HepG2 (cell line): ENCODE data around the gene TAPBP. TPM values are rescaled to one million over a fixed set of nuclear protein-coding genes. Genes with fewer than 3 reads are reported as not detected.

ENCODE experiments used
- ATM ChIP-seq: fragments of 450-650 bp; IDR thresholded peaks from 2 replicates; pipeline ENCODE4 v1.7.1; 2017; ENCODE audit warnings: mild to moderate bottlenecking, borderline replicate concordance
- CENPBD1 ChIP-seq: sonication (generic); formaldehyde crosslinking; IDR thresholded peaks from 2 replicates; pipeline ENCODE4 v1.8.0; 2022; ENCODE audit warnings: missing genetic modification reagents, low read depth, mild to moderate bottlenecking, borderline replicate concordance
- CERS6 ChIP-seq: sonication (generic); formaldehyde crosslinking; IDR thresholded peaks from 2 replicates; pipeline ENCODE4 v1.5.0; 2020; ENCODE audit warnings: missing genetic modification reagents
- DMAP1 ChIP-seq: IDR thresholded peaks from 2 replicates; pipeline ENCODE4 v1.6.1; 2016
- FOXA1 ChIP-seq, 2 experiments: fragments of 450-650 bp in 1 of 2; sonication (generic) in 1 of 2; formaldehyde crosslinking in 1 of 2; IDR thresholded peaks; 2 replicates each; pipeline versions ENCODE4 v1.4.0 to v1.6.1; 2016 to 2020; ENCODE audit warnings: missing genetic modification reagents in 1 of 2
- FOXP4 ChIP-seq: sonication (generic); formaldehyde crosslinking; IDR thresholded peaks from 2 replicates; pipeline ENCODE4 v1.4.0; 2020; ENCODE audit warnings: missing genetic modification reagents
- HDAC2 ChIP-seq: sonication (generic); formaldehyde crosslinking; IDR thresholded peaks from 2 replicates; pipeline ENCODE4 v1.4.0; 2020; ENCODE audit warnings: missing genetic modification reagents
- HDAC6 ChIP-seq: fragments of 200-600 bp; sonication (generic); IDR thresholded peaks from 2 replicates; pipeline ENCODE4 v1.7.0; 2017; ENCODE audit warnings: mild to moderate bottlenecking, antibody characterized with exemption, low read length, low read depth
- MATR3 ChIP-seq: sonication (generic); formaldehyde crosslinking; IDR thresholded peaks from 2 replicates; pipeline ENCODE4 v1.4.0; 2020; ENCODE audit warnings: missing genetic modification reagents
- NCOA2 ChIP-seq: sonication (generic); formaldehyde crosslinking; IDR thresholded peaks from 2 replicates; pipeline ENCODE4 v1.8.0; 2022; ENCODE audit warnings: inconsistent platforms
- NFRKB ChIP-seq: fragments of 450-650 bp; IDR thresholded peaks from 2 replicates; pipeline ENCODE4 v1.6.1; 2017
- NR1H2 ChIP-seq: sonication (generic); formaldehyde crosslinking; IDR thresholded peaks from 2 replicates; pipeline ENCODE4 v1.8.1; 2022; ENCODE audit warnings: low read depth, missing genetic modification reagents, borderline replicate concordance
- RBFOX2 ChIP-seq: fragments of 200-400 bp; formaldehyde crosslinking; IDR thresholded peaks from 2 replicates; pipeline ENCODE4 v1.6.1; 2017; ENCODE audit warnings: low read depth, mild to moderate bottlenecking, low read length
- RBM22 ChIP-seq: fragments of 200-400 bp; formaldehyde crosslinking; optimal IDR thresholded peaks from 2 replicates; pipeline ENCODE3; 2017; ENCODE audit warnings: mild to moderate bottlenecking, low read length, moderate library complexity
- SCMH1 ChIP-seq: sonication (generic); formaldehyde crosslinking; IDR thresholded peaks from 2 replicates; pipeline ENCODE4 v1.9.0; 2021; ENCODE audit warnings: missing genetic modification reagents, mild to moderate bottlenecking, borderline replicate concordance
- SNAPC5 ChIP-seq: sonication (generic); formaldehyde crosslinking; IDR thresholded peaks from 2 replicates; pipeline ENCODE4 v1.8.1; 2023; ENCODE audit warnings: mild to moderate bottlenecking, missing genetic modification reagents, borderline replicate concordance
- TAF1 ChIP-seq: sonication (generic); formaldehyde crosslinking; IDR thresholded peaks from 2 replicates; pipeline ENCODE4 v1.4.0; 2020; ENCODE audit warnings: missing genetic modification reagents
- TCF12 ChIP-seq, 2 experiments: fragments of 450-650 bp in 1 of 2; sonication (generic) in 1 of 2; formaldehyde crosslinking in 1 of 2; IDR thresholded peaks; 2 replicates each; pipeline versions ENCODE4 v1.6.1 to v1.8.0; 2017 to 2022; ENCODE audit warnings: antibody characterized with exemption in 1 of 2, mild to moderate bottlenecking in 1 of 2, missing genetic modification reagents in 1 of 2, moderate library complexity in 1 of 2
- THAP7 ChIP-seq: sonication (generic); formaldehyde crosslinking; IDR thresholded peaks from 2 replicates; pipeline ENCODE4 v1.8.1; 2023; ENCODE audit warnings: mild to moderate bottlenecking, missing genetic modification reagents
- TOPORS ChIP-seq: sonication (generic); formaldehyde crosslinking; IDR thresholded peaks from 2 replicates; pipeline ENCODE4 v1.8.0; 2023; ENCODE audit warnings: mild to moderate bottlenecking, missing genetic modification reagents
- ZNF18 ChIP-seq: sonication (generic); formaldehyde crosslinking; IDR thresholded peaks from 2 replicates; pipeline ENCODE4 v1.8.0; 2022; ENCODE audit warnings: mild to moderate bottlenecking, missing genetic modification reagents; ENCODE audit not compliant: insufficient replicate concordance
- ZNF224 ChIP-seq: sonication (generic); formaldehyde crosslinking; IDR thresholded peaks from 2 replicates; pipeline ENCODE4 v1.5.0; 2020; ENCODE audit warnings: mild to moderate bottlenecking, missing genetic modification reagents
- ZNF414 ChIP-seq: sonication (generic); formaldehyde crosslinking; IDR thresholded peaks from 2 replicates; pipeline ENCODE4 v1.5.0; 2020; ENCODE audit warnings: missing genetic modification reagents
- ZSCAN25 ChIP-seq: sonication (generic); formaldehyde crosslinking; IDR thresholded peaks from 2 replicates; pipeline ENCODE4 v1.8.0; 2022; ENCODE audit warnings: mild to moderate bottlenecking, missing genetic modification reagents
- polyA plus RNA-seq, 8 experiments: library from polyadenylated mRNA; depleted of rRNA in 3 of 8; stranded (reverse) in 7 of 8; unstranded in 1 of 8; fragments of >200 nt; fragmentation: Illumina TruSeq in 4 of 8; extraction: Trizol in 4 of 8; gene quantifications; 2 replicates each; pipeline versions ENCODE4 v1.2.1 to v1.2.3, GENCODE V29; 2011 to 2016; ENCODE audit warnings: low read depth in 4 of 8, missing spikeins in 1 of 8, mixed read lengths in 1 of 8; ENCODE audit not compliant: insufficient read depth in 1 of 8
- total RNA-seq, 5 experiments: library from RNA; depleted of rRNA; stranded (reverse); fragments of >200 nt; fragmentation: Illumina TruSeq; extraction: Trizol; gene quantifications; 2 replicates each; pipeline ENCODE4 v1.2.3, GENCODE V29; 2016; ENCODE audit warnings: low read depth in 1 of 5

The TAPBP gene
- total and polyA plus RNA-seq, 2 of the 13 experiments (the other 11 are each of a cell fraction or from before 2014, with no cell fraction given): 27.4 to 32.3 TPM

- TF ChIP-seq SCMH1 (CRISPR knock-in tag) (no peak), SNAPC5 (CRISPR knock-in tag) (no peak), ZNF18 (CRISPR knock-in tag) (no peak), CERS6 (CRISPR knock-in tag) (no peak), RBM22 (peak; percentile 50), ATM (no peak), NR1H2 (CRISPR knock-in tag) (no peak), TCF12 (IDR thresholded peaks at IDR 0.05) (no peak), TCF12 (CRISPR knock-in tag; IDR thresholded peaks at IDR 0.05) (no peak), NFRKB (no peak), HDAC6 (no peak), RBFOX2 (peak; percentile 67), FOXP4 (CRISPR knock-in tag) (no peak), FOXA1 (IDR thresholded peaks at IDR 0.05) (no peak), FOXA1 (CRISPR knock-in tag; IDR thresholded peaks at IDR 0.05) (no peak), THAP7 (CRISPR knock-in tag) (no peak), ZSCAN25 (CRISPR knock-in tag) (no peak), DMAP1 (CRISPR knock-in tag) (peak; percentile 26; the same call in 1 of the 2 replicates), TOPORS (CRISPR knock-in tag) (no peak), CENPBD1 (CRISPR knock-in tag) (no peak), NCOA2 (CRISPR knock-in tag) (peak; percentile 34; the same call in 1 of the 2 replicates), ZNF414 (CRISPR knock-in tag) (no peak), MATR3 (CRISPR knock-in tag) (no peak), HDAC2 (CRISPR knock-in tag) (no peak), ZNF224 (CRISPR knock-in tag) (no peak), TAF1 (peak; percentile 65; the same call in 1 of the 2 replicates)
Observed at GRCh38 chr6:33317669-33318425, 4.0 kb upstream of the TAPBP start, which contains the start of gene ZBTB22 (continued).
